ENCODE results near the gene C3orf85. TPM values are rescaled to one million over a fixed set of nuclear protein-coding genes. Genes with fewer than 3 reads are reported as not detected.

Gene C3orf85
- total RNA-seq, 1 donor from 2014 or later: not detected

DNA sequence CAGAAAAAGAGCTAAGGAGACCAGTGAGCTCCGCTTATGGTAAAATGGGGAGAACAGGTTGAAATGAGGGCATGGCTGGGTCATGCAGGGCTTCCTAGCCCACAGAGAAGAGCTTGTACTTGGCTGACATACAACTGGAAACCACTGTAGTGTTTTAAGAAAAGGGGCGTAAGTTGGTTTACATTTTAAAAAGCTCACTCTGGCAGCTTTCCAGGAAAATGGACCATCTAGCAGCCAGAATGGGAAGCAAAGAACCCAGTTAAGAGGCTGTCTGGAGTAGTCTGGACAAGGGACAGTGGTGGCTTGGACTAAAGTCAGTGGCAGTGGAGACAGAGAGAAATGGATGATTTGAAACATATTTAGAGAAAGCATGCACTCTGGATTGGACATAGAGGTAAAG lies 20.5 kb upstream of the C3orf85 start:
- DNase-seq: no peak
- intact Hi-C loops (cut with DNase I): no loop called here
- no peaks in the 10 kb centered on the region for H3K27me3 ChIP-seq (ENCODE audit: low read depth)
- no peak overlapping the region for H3K4me3 ChIP-seq
- no peaks in the 10 kb centered on the region for H3K36me3 ChIP-seq
- no peak overlapping the region for H3K27ac ChIP-seq
- H3K9me3 ChIP-seq: no peaks in the 10 kb centered on the region
- TF ChIP-seq, protein P1, sequence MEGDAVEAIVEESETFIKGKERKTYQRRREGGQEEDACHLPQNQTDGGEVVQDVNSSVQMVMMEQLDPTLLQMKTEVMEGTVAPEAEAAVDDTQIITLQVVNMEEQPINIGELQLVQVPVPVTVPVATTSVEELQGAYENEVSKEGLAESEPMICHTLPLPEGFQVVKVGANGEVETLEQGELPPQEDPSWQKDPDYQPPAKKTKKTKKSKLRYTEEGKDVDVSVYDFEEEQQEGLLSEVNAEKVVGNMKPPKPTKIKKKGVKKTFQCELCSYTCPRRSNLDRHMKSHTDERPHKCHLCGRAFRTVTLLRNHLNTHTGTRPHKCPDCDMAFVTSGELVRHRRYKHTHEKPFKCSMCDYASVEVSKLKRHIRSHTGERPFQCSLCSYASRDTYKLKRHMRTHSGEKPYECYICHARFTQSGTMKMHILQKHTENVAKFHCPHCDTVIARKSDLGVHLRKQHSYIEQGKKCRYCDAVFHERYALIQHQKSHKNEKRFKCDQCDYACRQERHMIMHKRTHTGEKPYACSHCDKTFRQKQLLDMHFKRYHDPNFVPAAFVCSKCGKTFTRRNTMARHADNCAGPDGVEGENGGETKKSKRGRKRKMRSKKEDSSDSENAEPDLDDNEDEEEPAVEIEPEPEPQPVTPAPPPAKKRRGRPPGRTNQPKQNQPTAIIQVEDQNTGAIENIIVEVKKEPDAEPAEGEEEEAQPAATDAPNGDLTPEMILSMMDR (IDR thresholded peaks at IDR 0.05): no peak
- no peak for ATAC-seq
- H3K4me1 ChIP-seq: no peaks in the 10 kb centered on the region

DNA sequence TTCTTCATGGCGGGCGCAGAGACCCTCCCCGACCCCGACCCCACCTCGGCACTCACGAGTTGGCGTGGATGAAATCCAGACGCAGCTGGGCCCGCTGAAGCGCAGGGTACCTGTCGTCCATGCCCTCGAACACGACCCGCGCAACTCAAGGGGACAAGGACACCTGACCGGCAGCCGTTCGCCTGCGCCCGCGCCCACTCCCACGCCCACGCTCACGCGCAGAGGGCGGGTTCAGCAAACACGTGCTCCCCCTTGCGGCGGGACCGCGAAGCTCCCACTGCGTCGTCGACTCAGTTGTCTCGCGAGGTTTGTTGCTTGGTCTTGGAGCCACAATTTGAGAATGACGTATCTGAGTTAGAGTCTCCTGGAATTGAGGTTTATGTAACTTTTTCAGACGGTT lies 18.6 kb upstream of the C3orf85 start, which contains the start of gene MORC1:
Gene MORC1, minus strand, starts transcription at position 196 of the 400 bp plus-strand sequence. Its CDS starts 75 bp downstream, at position 121.
- intact Hi-C loops (cut with DNase I): no loop called here

DNA sequence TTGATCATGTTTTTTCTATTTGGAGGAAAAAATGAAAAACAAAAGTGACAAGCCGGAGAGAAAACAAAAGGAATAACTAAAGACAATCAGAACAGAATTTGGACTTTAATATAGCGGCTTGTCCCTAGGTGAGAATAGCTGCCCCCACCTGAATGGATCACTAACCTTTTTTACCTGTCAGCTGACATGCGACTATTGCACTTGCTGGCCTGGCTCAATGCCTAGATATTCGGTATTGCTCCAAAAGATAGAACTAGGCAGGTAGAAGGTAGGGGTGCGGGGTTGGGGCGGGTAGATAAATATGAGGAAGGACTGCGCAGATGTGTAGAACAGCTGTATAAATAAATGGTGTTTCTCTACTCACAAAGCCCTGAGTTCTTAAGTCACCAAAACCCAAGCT lies 17.9 kb upstream of the C3orf85 start:
- H3K36me3 ChIP-seq: no peaks in the 10 kb centered on the region
- no peaks in the 10 kb centered on the region for H3K9me3 ChIP-seq
- no peak overlapping the region for H3K27ac ChIP-seq
- no peaks in the 10 kb centered on the region for H3K4me1 ChIP-seq
- TF ChIP-seq, protein P1 (IDR thresholded peaks at IDR 0.05): no peak
- DNase-seq: no peak
- H3K4me3 ChIP-seq: no peak overlapping the region
- intact Hi-C loops (cut with DNase I): no loop called here
- no peaks in the 10 kb centered on the region for H3K27me3 ChIP-seq (ENCODE audit: low read depth)
- no peak for ATAC-seq

More for the DNA sequence above, 18.6 kb upstream of the C3orf85 start, which contains the start of gene MORC1:
- TF ChIP-seq, protein P1 (IDR thresholded peaks at IDR 0.05): no peak
- ATAC-seq (no peak), DNase-seq (no peak)
- H3K4me1 ChIP-seq: no peaks in the 10 kb centered on the region
- no peak within 1 kb of the TSS for H3K27ac ChIP-seq
- H3K9me3 ChIP-seq: no peaks in the 10 kb centered on the region
- H3K36me3 ChIP-seq: no peaks in the 10 kb centered on the region
- no peaks in the 10 kb centered on the region for H3K27me3 ChIP-seq (ENCODE audit: low read depth)
- no peak within 1 kb of the TSS for H3K4me3 ChIP-seq

- ATAC-seq (no peak), DNase-seq (no peak)
- TF ChIP-seq, protein P1 (IDR thresholded peaks at IDR 0.05): no peak
- Histone ChIP-seq H3K27me3 (ENCODE audit: low read depth) (no peaks in the 10 kb centered on the region), H3K4me3 (no peak overlapping the region), H3K9me3 (no peaks in the 10 kb centered on the region), H3K36me3 (no peaks in the 10 kb centered on the region), H3K27ac (no peak overlapping the region), H3K4me1 (no peaks in the 10 kb centered on the region)
- intact Hi-C loops (cut with DNase I): no loop called here
Observed at GRCh38 chr3:109122690-109123089, 13.8 kb upstream of the C3orf85 start.

- H3K27ac ChIP-seq: no peak overlapping the region
Observed at GRCh38 chr3:109125902-109126301, 10.6 kb upstream of the C3orf85 start.

More at GRCh38 chr3:109125902-109126301, 10.6 kb upstream of the C3orf85 start:
- ATAC-seq (no peak), DNase-seq (no peak)
- TF ChIP-seq, protein P1 (IDR thresholded peaks at IDR 0.05): no peak
- Histone ChIP-seq H3K4me1 (no peaks in the 10 kb centered on the region), H3K27me3 (ENCODE audit: low read depth) (no peaks in the 10 kb centered on the region), H3K9me3 (no peaks in the 10 kb centered on the region), H3K4me3 (no peak overlapping the region), H3K36me3 (no peaks in the 10 kb centered on the region)
- intact Hi-C loops (cut with DNase I): no loop called here

All from lower lobe of right lung (tissue), 2 donors.